ENCODE measurements around the gene VILL.

GRCh38 chr3:37952564-37952963 is 38.0 kb upstream of the VILL start:
- TF ChIP-seq, protein P1, sequence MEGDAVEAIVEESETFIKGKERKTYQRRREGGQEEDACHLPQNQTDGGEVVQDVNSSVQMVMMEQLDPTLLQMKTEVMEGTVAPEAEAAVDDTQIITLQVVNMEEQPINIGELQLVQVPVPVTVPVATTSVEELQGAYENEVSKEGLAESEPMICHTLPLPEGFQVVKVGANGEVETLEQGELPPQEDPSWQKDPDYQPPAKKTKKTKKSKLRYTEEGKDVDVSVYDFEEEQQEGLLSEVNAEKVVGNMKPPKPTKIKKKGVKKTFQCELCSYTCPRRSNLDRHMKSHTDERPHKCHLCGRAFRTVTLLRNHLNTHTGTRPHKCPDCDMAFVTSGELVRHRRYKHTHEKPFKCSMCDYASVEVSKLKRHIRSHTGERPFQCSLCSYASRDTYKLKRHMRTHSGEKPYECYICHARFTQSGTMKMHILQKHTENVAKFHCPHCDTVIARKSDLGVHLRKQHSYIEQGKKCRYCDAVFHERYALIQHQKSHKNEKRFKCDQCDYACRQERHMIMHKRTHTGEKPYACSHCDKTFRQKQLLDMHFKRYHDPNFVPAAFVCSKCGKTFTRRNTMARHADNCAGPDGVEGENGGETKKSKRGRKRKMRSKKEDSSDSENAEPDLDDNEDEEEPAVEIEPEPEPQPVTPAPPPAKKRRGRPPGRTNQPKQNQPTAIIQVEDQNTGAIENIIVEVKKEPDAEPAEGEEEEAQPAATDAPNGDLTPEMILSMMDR (IDR thresholded peaks at IDR 0.05) = no peak
- TF ChIP-seq POLR2A (IDR thresholded peaks at IDR 0.05; ENCODE audit: low read length) = no peak
